ENCODE measurements around the gene EIF5.

EIF5 gene

DNA sequence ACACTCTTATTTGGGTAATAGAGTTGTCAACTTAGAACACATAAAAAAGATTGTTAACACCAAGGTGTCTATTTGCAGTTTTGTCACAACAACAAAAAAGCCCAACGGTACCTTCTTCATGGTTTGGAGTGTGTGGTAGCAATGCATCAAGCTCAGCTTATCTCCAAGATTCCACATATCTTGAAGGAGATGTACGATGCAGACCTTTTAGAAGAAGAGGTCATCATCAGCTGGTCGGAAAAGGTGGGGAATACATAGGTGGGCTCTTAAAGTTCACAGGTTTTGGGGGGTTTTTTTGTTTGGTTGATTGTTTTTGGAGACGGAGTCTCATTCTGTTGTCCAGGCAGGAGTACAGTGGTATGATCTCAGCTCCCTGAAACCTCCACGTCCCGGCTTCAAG, 5.5 kb downstream of the EIF5 start:
- TF ChIP-seq, protein P1, sequence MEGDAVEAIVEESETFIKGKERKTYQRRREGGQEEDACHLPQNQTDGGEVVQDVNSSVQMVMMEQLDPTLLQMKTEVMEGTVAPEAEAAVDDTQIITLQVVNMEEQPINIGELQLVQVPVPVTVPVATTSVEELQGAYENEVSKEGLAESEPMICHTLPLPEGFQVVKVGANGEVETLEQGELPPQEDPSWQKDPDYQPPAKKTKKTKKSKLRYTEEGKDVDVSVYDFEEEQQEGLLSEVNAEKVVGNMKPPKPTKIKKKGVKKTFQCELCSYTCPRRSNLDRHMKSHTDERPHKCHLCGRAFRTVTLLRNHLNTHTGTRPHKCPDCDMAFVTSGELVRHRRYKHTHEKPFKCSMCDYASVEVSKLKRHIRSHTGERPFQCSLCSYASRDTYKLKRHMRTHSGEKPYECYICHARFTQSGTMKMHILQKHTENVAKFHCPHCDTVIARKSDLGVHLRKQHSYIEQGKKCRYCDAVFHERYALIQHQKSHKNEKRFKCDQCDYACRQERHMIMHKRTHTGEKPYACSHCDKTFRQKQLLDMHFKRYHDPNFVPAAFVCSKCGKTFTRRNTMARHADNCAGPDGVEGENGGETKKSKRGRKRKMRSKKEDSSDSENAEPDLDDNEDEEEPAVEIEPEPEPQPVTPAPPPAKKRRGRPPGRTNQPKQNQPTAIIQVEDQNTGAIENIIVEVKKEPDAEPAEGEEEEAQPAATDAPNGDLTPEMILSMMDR (IDR thresholded peaks at IDR 0.05; ENCODE audit: low read length, missing control alignments), result no peak
- DNase-seq (ENCODE audit: low read depth), result no peak
- H3K4me3 ChIP-seq (replicated peaks; ENCODE audit: low read depth, low read length), result no peak overlapping the region

DNA sequence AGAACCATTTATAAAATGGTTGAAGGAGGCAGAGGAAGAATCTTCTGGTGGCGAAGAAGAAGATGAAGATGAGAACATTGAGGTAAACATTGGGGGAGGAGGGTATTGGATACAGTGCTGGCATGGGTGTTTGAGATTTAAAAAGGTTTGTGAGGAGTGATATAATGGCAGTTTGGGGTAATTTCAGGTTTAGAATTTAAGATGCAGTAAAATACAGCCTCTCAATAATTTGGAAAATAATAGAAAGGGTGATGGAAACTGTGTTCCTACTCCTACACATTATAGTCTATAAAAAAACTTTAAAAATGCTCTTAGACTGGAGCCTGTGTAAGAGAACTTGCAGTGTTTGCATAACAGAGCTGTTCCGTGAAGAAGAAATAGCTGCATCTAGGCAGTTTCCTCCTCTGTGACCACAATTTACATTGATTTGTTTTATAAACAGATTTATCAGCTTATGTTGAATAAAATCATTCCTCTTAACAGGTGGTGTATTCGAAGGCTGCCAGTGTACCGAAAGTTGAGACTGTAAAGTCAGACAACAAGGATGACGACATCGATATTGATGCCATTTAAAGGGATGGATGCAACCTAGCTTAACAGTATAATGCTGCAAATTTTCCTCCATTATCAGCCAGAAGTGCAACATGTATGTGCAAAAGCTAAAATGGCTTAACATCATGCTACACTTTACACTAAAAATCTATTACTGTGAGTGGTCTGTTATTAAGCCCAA, 6.6 kb downstream of the EIF5 start:
- TF ChIP-seq, protein P1 (IDR thresholded peaks at IDR 0.05; ENCODE audit: low read length, missing control alignments), result no peak
- H3K4me3 ChIP-seq (replicated peaks; ENCODE audit: low read depth, low read length), result no peak overlapping the region
- no peak for DNase-seq (ENCODE audit: low read depth)

DNA sequence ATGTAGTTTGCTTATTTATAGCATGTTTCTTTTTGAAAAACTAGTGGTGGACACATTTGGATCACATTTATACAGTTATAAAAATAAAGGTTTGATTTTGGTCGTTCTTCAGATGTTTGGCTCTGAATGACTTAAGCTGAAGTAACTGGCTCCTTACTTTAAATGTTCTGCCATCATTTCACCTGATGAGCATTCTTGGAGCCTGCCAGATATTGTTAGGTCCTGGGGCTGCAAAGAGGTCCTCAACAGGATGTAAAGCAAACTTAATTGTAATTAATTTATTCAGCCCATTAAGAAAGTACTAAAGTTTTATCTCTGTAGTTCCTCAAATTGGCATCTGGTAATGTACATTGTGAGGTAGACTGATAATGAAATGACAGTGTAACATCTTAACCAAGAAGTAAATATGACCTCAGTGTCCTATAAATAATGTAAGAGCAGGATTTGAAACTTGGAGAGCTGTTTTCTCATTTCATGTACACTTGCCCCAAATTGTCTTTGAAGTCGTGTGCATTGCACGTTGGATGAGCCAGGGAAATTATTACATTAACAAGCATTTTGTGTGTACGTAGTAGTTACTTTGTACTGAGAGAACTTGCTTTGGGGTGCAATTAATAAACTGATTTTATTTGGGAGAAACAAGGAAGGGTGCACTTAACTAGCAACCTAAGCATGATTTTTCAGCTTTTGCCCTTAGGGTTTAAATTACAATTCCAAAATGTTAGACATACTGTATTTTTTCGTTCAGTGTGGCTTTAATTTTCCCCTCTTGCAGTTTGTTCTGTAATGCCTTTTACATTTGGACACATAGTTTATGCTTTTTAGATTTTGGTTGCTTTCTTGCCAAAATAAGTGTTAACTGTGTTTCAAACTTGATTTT, 7.5 kb downstream of the EIF5 start:
- H3K4me3 ChIP-seq (replicated peaks; ENCODE audit: low read depth, low read length), result no peak overlapping the region
- DNase-seq (ENCODE audit: low read depth), result no peak
- TF ChIP-seq, protein P1 (IDR thresholded peaks at IDR 0.05; ENCODE audit: low read length, missing control alignments), result no peak

DNA sequence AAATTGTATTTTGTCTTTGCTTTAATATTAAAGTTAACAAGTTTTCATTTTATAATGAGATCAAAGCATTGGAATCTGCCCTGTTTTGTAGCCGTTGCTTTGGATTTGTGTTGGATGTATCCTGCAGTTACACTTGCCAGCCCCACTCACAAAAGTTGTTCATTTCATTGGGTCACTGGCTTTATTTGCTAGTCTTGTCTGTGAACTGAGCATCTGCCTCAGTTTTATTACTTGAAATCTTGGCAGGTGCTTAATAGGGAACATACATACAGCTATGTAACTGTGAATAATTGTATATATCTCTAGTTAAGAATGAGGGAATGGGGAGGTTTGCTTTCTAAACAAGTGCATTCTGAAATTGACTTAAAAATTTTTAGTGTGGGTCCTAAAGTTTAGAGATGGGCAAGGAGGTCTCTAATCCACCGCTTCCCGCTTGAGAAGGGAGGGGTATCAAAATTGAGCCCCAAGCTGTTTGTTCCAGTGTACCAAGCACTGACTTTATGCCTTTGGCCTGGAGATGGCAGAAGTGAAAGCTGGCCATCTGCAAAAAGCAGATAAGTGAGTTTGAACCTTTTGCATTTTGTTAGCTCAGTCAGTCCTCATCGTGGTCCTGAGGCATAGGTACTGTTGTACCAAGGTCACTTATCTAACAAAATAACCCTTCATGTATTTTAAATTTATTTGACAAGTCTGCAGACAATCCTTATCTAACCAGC, 9.3 kb downstream of the EIF5 start:
- no peak for DNase-seq (ENCODE audit: low read depth)
- H3K4me3 ChIP-seq (replicated peaks; ENCODE audit: low read depth, low read length), result no peak overlapping the region
- TF ChIP-seq, protein P1 (IDR thresholded peaks at IDR 0.05; ENCODE audit: low read length, missing control alignments), result no peak

DNA sequence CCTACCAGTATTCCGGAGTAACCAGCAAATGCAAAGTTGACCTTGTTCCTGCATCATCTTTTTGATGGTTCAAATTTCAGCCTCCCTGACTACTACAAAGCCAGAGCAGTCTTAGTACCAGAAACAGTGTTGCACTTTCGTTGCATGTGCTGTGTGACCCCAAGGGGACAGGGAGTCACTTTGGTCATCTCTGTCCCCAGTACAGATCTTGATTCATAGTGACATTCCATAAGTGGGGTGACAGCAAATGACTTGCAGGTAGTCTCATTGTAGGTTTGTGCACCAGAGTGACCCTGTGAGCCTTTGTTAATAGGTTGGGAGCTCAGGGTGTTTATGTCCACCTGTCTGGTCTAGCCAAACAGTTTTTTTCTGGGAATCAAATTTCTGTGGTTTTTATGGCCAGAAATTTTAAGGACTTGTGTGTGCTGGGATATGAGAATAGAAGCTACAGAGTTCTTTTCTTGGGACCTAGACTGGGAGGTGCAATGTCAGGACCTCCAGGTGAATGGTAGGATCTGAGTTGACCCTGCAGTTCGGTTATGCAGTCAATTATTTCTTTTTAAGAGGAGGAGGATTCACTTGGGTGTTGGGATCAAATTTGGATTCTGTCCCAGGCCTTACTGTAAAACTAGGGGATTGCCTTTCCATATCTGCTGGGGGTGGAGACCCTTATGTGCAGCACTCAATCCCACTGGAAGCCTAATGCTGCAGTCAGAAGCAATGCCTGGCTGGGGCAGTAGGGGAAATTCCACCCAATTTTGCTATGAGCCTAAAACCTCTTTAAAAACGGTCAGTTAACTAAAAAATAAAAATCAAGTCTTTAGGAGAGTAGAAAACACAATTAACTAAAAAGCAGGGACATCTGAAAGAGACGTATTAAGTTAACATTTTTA, 10.1 kb downstream of the EIF5 start:
- H3K4me3 ChIP-seq (replicated peaks; ENCODE audit: low read depth, low read length), result no peak overlapping the region
- TF ChIP-seq, protein P1 (IDR thresholded peaks at IDR 0.05; ENCODE audit: low read length, missing control alignments), result no peak
- DNase-seq (ENCODE audit: low read depth), result no peak

DNA sequence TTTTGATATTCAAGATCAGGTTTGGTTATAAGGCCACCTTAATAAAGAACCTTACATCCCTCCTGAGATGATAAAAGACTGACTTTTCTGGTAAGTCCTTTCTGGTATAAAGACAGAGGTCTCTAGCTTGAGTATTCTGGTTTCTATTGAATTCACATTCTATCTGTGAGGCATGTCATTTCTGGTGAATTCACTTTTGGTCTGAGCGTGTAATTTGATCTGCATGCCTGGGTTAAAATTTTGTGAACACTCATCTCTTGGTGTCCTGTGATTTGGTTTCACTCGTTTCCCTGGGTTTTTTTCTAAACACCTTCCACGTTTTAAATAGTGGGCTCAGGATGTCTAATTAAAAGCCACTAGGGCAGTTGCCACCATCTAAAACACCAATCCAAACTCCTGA, 12.2 kb downstream of the EIF5 start:
- no peak overlapping the region for H3K4me3 ChIP-seq (replicated peaks; ENCODE audit: low read depth, low read length)
- no peak for DNase-seq (ENCODE audit: low read depth)
- TF ChIP-seq, protein P1 (IDR thresholded peaks at IDR 0.05; ENCODE audit: low read length, missing control alignments), result no peak
